H9 (cell line): ENCODE results near the gene ELAC1. TPM values are rescaled to one million over a fixed set of nuclear protein-coding genes. Genes with fewer than 3 reads are reported as not detected.

Experiments
- DNase-seq: peaks from one replicate; pipeline ENCODE4 v3.0.0-alpha.2; 2017
- H2AFZ ChIP-seq: one replicate; pipeline ENCODE4 v1.6.1; 2013; ENCODE audit warnings: mild to moderate bottlenecking, low read length, control low read depth, moderate library complexity
- H2AK5ac ChIP-seq: 2 replicates; pipeline ENCODE4 v1.6.1; 2013; ENCODE audit warnings: low read length, control low read depth, mixed read lengths; ENCODE audit not compliant: insufficient read length
- H2BK120ac ChIP-seq: one replicate; pipeline ENCODE4 v1.6.1; 2013; ENCODE audit warnings: low read depth, mild to moderate bottlenecking, low read length, control low read depth, inconsistent platforms; ENCODE audit not compliant: poor library complexity, severe bottlenecking
- H2BK12ac ChIP-seq: 2 replicates; pipeline ENCODE4 v1.6.1; 2013; ENCODE audit warnings: low read length, control low read depth, mixed read lengths, low read depth; ENCODE audit not compliant: insufficient read length
- H2BK15ac ChIP-seq: 2 replicates; pipeline ENCODE4 v1.6.1; 2013; ENCODE audit warnings: low read depth, low read length, control low read depth
- H2BK20ac ChIP-seq: one replicate; pipeline ENCODE4 v1.6.1; 2013; ENCODE audit warnings: low read depth, mild to moderate bottlenecking, low read length, control low read depth, inconsistent platforms; ENCODE audit not compliant: poor library complexity, severe bottlenecking
- H2BK5ac ChIP-seq: 2 replicates; pipeline ENCODE4 v1.6.1; 2013; ENCODE audit warnings: low read length, control low read depth, mixed read lengths; ENCODE audit not compliant: insufficient read length
- H3K14ac ChIP-seq: 2 replicates; pipeline ENCODE4 v1.6.1; 2013; ENCODE audit warnings: low read length, control low read depth; ENCODE audit not compliant: insufficient read depth
- H3K18ac ChIP-seq: 2 replicates; pipeline ENCODE4 v1.6.1; 2013; ENCODE audit warnings: low read depth, mild to moderate bottlenecking, mixed read lengths, low read length, control low read depth; ENCODE audit not compliant: insufficient read length
- H3K23ac ChIP-seq: 2 replicates; pipeline ENCODE4 v1.6.1; 2013; ENCODE audit warnings: low read length, control low read depth, mixed read lengths, low read depth; ENCODE audit not compliant: insufficient read length
- H3K23me2 ChIP-seq: 2 replicates; pipeline ENCODE4 v1.6.1; 2013; ENCODE audit warnings: low read depth, mild to moderate bottlenecking, mixed read lengths, low read length, control low read depth; ENCODE audit not compliant: insufficient read length, poor library complexity, severe bottlenecking
- H3K27ac ChIP-seq: 2 replicates; pipeline ENCODE4 v1.5.1; 2013; ENCODE audit warnings: low read length, control low read depth, mixed read lengths, low read depth; ENCODE audit not compliant: insufficient read length
- H3K27me3 ChIP-seq: 2 replicates; pipeline ENCODE4 v1.6.1; 2013; ENCODE audit warnings: low read length, control low read depth, inconsistent platforms; ENCODE audit not compliant: insufficient read depth
- H3K4ac ChIP-seq: 2 replicates; pipeline ENCODE4 v1.6.1; 2013; ENCODE audit warnings: low read depth, mild to moderate bottlenecking, control low read depth, inconsistent platforms, low read length, moderate library complexity
- H3K4me1 ChIP-seq: 2 replicates; pipeline ENCODE4 v1.6.1; 2013; ENCODE audit warnings: low read length, control low read depth, inconsistent platforms; ENCODE audit not compliant: insufficient read depth
- H3K4me2 ChIP-seq: 2 replicates; pipeline ENCODE4 v1.6.1; 2013; ENCODE audit warnings: low read length, control low read depth, mixed read lengths; ENCODE audit not compliant: insufficient read length, insufficient read depth
- H3K56ac ChIP-seq: 2 replicates; pipeline ENCODE4 v1.6.1; 2013; ENCODE audit warnings: low read depth, mild to moderate bottlenecking, mixed read lengths, low read length, control low read depth; ENCODE audit not compliant: insufficient read length
- H3K79me1 ChIP-seq: 2 replicates; pipeline ENCODE4 v1.6.1; 2013; ENCODE audit warnings: low read depth, mild to moderate bottlenecking, moderate library complexity, low read length, control low read depth, inconsistent platforms; ENCODE audit not compliant: insufficient read depth, poor library complexity, severe bottlenecking
- H3K79me2 ChIP-seq: 2 replicates; pipeline ENCODE4 v1.6.1; 2013; ENCODE audit warnings: low read length, control low read depth, inconsistent platforms; ENCODE audit not compliant: insufficient read depth
- H3K9ac ChIP-seq: 2 replicates; pipeline ENCODE4 v1.6.1; 2013; ENCODE audit warnings: low read length, control low read depth, mixed read lengths; ENCODE audit not compliant: insufficient read length; ENCODE audit errors: extremely low read depth
- H3K9me3 ChIP-seq: one replicate; pipeline ENCODE4 v1.6.1; 2013; ENCODE audit warnings: low read depth, low read length, inconsistent platforms; ENCODE audit not compliant: control insufficient read depth
- H3T11ph ChIP-seq: one replicate; pipeline ENCODE4 v1.6.1; 2013; ENCODE audit warnings: mild to moderate bottlenecking, low read length, control low read depth, inconsistent platforms
- H4K20me1 ChIP-seq: one replicate; pipeline ENCODE4 v1.6.1; 2013; ENCODE audit not compliant: control insufficient read depth, insufficient read length, insufficient read depth
- H4K5ac ChIP-seq: 2 replicates; pipeline ENCODE4 v1.6.1; 2013; ENCODE audit warnings: low read depth, mild to moderate bottlenecking, mixed read lengths, low read length, control low read depth; ENCODE audit not compliant: insufficient read length
- H4K8ac ChIP-seq: replicated peaks from 2 replicates; pipeline ENCODE4 v1.6.1; 2013; ENCODE audit warnings: low read length, control low read depth, mixed read lengths, low read depth; ENCODE audit not compliant: insufficient read length
- H4K91ac ChIP-seq: 2 replicates; pipeline ENCODE4 v1.6.1; 2013; ENCODE audit warnings: low read depth, mild to moderate bottlenecking, moderate library complexity, mixed read lengths, low read length, control low read depth; ENCODE audit not compliant: insufficient read length
- H3K27ac Mint-ChIP-seq, 3 experiments: 2 replicates in 2 of 3; 3 replicates in 1 of 3; pipeline ENCODE4 v1.8.0; 2020 to 2021; ENCODE audit warnings: mixed read lengths in 3 of 3, mild to moderate bottlenecking in 1 of 3, moderate library complexity in 1 of 3
- H3K27me3 Mint-ChIP-seq: 2 replicates; pipeline ENCODE4 v1.8.0; 2021; ENCODE audit warnings: low read depth, mild to moderate bottlenecking, moderate library complexity, mixed read lengths
- H3K36me3 Mint-ChIP-seq, 3 experiments: 2 replicates in 2 of 3; 3 replicates in 1 of 3; pipeline ENCODE4 v1.8.0; 2020 to 2021; ENCODE audit warnings: low read depth in 3 of 3, mixed read lengths in 3 of 3; ENCODE audit not compliant: insufficient read depth in 1 of 3
- H3K4me1 Mint-ChIP-seq, 2 experiments: 2 replicates each; pipeline ENCODE4 v1.8.0; 2020; ENCODE audit warnings: mixed read lengths in 2 of 2
- H3K4me3 Mint-ChIP-seq, 2 experiments: 2 replicates in 1 of 2; 3 replicates in 1 of 2; pipeline ENCODE4 v1.8.0; 2020 to 2021; ENCODE audit warnings: mild to moderate bottlenecking in 2 of 2, mixed read lengths in 2 of 2, moderate library complexity in 1 of 2
- H3K9me3 Mint-ChIP-seq, 2 experiments: 2 replicates in 1 of 2; 3 replicates in 1 of 2; pipeline ENCODE4 v1.8.0; 2020; ENCODE audit warnings: mild to moderate bottlenecking in 2 of 2, mixed read lengths in 2 of 2, moderate library complexity in 1 of 2
- WGBS: extraction: QIAGEN DNeasy Blood & Tissue Kit; methylation state at CpG from one replicate; pipeline ENCODE4 v1.1.7; 2013; ENCODE audit warnings: missing lambda C conversion rate, low lambda C conversion rate, mixed read lengths; ENCODE audit not compliant: insufficient read length; ENCODE audit errors: extremely low coverage; 5-methylcytosine and 5-hydroxymethylcytosine counted together
- total RNA-seq: library from RNA; stranded (reverse); gene quantifications from 2 replicates; pipeline ENCODE4 v1.2.1, GENCODE V29; 2021
- TF ChIP-seq, protein P1 (sequence below): fragments of 200-600 bp; sonication (generic); conservative IDR thresholded peaks from 3 replicates; pipeline ENCODE4 v1.8.0; 2021; ENCODE audit warnings: antibody characterized with exemption, mild to moderate bottlenecking

ELAC1 gene
- total RNA-seq, 1 experiment from 2014 or later, result 5.7 TPM

DNA sequence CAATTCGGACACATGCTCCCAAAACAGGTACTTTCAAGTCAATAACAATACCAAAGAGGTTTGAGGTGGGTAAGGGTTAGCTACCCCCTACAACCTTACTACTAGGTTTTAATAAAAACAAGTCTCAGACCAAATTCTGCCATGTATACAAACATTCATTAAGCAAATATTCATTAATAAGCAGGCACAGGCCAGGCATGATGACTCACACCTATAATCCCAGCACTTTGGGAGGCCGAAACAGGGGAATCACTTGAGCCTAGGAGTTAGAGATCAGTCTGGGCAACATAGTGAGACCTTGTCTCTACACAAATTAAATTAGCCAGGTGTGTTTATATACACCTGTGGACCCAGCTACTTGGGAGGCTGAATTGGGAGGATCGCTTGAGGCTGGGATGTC lies 11.7 kb upstream of the ELAC1 start:
- H3K23ac ChIP-seq, result no peak overlapping the region
- H2AFZ ChIP-seq, result no peak overlapping the region
- H3K9me3 Mint-ChIP-seq, result peaks cover 5 to 9% of the 10 kb centered on the region in 2 experiments
- no peaks in the 10 kb centered on the region for H3K79me2 ChIP-seq
- TF ChIP-seq, protein P1, sequence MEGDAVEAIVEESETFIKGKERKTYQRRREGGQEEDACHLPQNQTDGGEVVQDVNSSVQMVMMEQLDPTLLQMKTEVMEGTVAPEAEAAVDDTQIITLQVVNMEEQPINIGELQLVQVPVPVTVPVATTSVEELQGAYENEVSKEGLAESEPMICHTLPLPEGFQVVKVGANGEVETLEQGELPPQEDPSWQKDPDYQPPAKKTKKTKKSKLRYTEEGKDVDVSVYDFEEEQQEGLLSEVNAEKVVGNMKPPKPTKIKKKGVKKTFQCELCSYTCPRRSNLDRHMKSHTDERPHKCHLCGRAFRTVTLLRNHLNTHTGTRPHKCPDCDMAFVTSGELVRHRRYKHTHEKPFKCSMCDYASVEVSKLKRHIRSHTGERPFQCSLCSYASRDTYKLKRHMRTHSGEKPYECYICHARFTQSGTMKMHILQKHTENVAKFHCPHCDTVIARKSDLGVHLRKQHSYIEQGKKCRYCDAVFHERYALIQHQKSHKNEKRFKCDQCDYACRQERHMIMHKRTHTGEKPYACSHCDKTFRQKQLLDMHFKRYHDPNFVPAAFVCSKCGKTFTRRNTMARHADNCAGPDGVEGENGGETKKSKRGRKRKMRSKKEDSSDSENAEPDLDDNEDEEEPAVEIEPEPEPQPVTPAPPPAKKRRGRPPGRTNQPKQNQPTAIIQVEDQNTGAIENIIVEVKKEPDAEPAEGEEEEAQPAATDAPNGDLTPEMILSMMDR, result no peak
- DNase-seq, result no peak
- no peak overlapping the region for H3K14ac ChIP-seq
- no CpG with 5 or more reads among the region's 3 CpGs for WGBS
- H3K4me1 ChIP-seq, result no peaks in the 10 kb centered on the region; the same call in 1 of the 2 replicates
- H3K4ac ChIP-seq, result no peak overlapping the region
- peaks cover 2 to 5% (median 5%) of the 10 kb centered on the region in 3 experiments; a peak in 5 of 7 replicates for H3K36me3 Mint-ChIP-seq
- no peak overlapping the region for H3K27ac ChIP-seq
- no peak overlapping the region for H3K27ac Mint-ChIP-seq
- H2BK12ac ChIP-seq, result no peak overlapping the region
- H3K23me2 ChIP-seq, result no peaks in the 10 kb centered on the region
- H4K91ac ChIP-seq, result no peak overlapping the region
- H3K4me2 ChIP-seq, result no peak overlapping the region
- H3T11ph ChIP-seq, result no peak overlapping the region
- no peaks in the 10 kb centered on the region for H3K9me3 ChIP-seq
- no peak overlapping the region for H4K8ac ChIP-seq
- H3K4me1 Mint-ChIP-seq, result peaks cover 8 to 10% of the 10 kb centered on the region in 2 experiments
- H3K79me1 ChIP-seq, result no peaks in the 10 kb centered on the region
- no peak overlapping the region for H4K5ac ChIP-seq
- H2AK5ac ChIP-seq, result no peak overlapping the region
- no peak overlapping the region for H2BK15ac ChIP-seq
- H2BK120ac ChIP-seq, result no peak overlapping the region
- H3K9ac ChIP-seq, result no peak overlapping the region
- H4K20me1 ChIP-seq, result no peaks in the 10 kb centered on the region
- H3K18ac ChIP-seq, result no peak overlapping the region
- no peak overlapping the region for H3K56ac ChIP-seq
- no peaks in the 10 kb centered on the region for H3K27me3 ChIP-seq
- H3K4me3 Mint-ChIP-seq, result no peak overlapping the region
- no peak overlapping the region for H2BK20ac ChIP-seq
- H2BK5ac ChIP-seq, result no peak overlapping the region
- no peaks in the 10 kb centered on the region; the same call in 1 of the 2 replicates for H3K27me3 Mint-ChIP-seq
